ENCODE measurements around the gene NLRC5.

Gene NLRC5

GRCh38 chr16:57082664-57083063, 93.3 kb downstream of the NLRC5 start:
- Histone ChIP-seq H3K9me3 (ENCODE audit: control insufficient read depth, low read length) (no peaks in the 10 kb centered on the region), H3K36me3 (ENCODE audit: control insufficient read depth, insufficient read depth, low read length) (no peaks in the 10 kb centered on the region)
- TF ChIP-seq CTCF (IDR thresholded peaks at IDR 0.05) = no peak

GRCh38 chr16:57083485-57084126, 94.2 kb downstream of the NLRC5 start:
- no peak overlapping the region for H3K4me2 ChIP-seq (ENCODE audit: low read length)
- H3K9me3 ChIP-seq (ENCODE audit: control insufficient read depth, low read length) = no peaks in the 10 kb centered on the region
- TF ChIP-seq CTCF (IDR thresholded peaks at IDR 0.05) = no peak
- no peaks in the 10 kb centered on the region for H3K4me1 ChIP-seq
- no peaks in the 10 kb centered on the region for H3K27me3 ChIP-seq (ENCODE audit: control insufficient read depth, insufficient read depth, low read length)
- H3K9ac ChIP-seq = no peak overlapping the region
- H2AFZ ChIP-seq = no peak overlapping the region
- H3K27ac ChIP-seq = no peak overlapping the region
- no peaks in the 10 kb centered on the region for H3K79me2 ChIP-seq
- no peak overlapping the region for H3K4me3 ChIP-seq (ENCODE audit: low read depth, low read length)
- H3K36me3 ChIP-seq (ENCODE audit: control insufficient read depth, insufficient read depth, low read length) = no peaks in the 10 kb centered on the region

More at GRCh38 chr16:57082664-57083063, 93.3 kb downstream of the NLRC5 start:
- Histone ChIP-seq H3K9ac (no peak overlapping the region), H2AFZ (no peak overlapping the region), H3K4me1 (no peaks in the 10 kb centered on the region), H3K27ac (no peak overlapping the region), H3K4me2 (ENCODE audit: low read length) (no peak overlapping the region), H3K79me2 (no peaks in the 10 kb centered on the region), H3K27me3 (ENCODE audit: control insufficient read depth, insufficient read depth, low read length) (no peaks in the 10 kb centered on the region), H3K4me3 (ENCODE audit: low read depth, low read length) (no peak overlapping the region)

GRCh38 chr16:57084257-57084770, 95.0 kb downstream of the NLRC5 start:
- no peak overlapping the region for H3K27ac ChIP-seq
- TF ChIP-seq CTCF (IDR thresholded peaks at IDR 0.05) = peak; percentile 99

GRCh38 chr16:57084996-57085395, 95.6 kb downstream of the NLRC5 start:
- H3K27me3 ChIP-seq (ENCODE audit: control insufficient read depth, insufficient read depth, low read length) = no peaks in the 10 kb centered on the region
- H2AFZ ChIP-seq = no peak overlapping the region
- H3K9ac ChIP-seq = no peak overlapping the region
- no peak for TF ChIP-seq CTCF (IDR thresholded peaks at IDR 0.05)
- H3K9me3 ChIP-seq (ENCODE audit: control insufficient read depth, low read length) = no peaks in the 10 kb centered on the region
- no peak overlapping the region for H3K27ac ChIP-seq
- H3K4me2 ChIP-seq (ENCODE audit: low read length) = no peak overlapping the region
- no peak overlapping the region for H3K4me3 ChIP-seq (ENCODE audit: low read depth, low read length)
- H3K79me2 ChIP-seq = no peaks in the 10 kb centered on the region
- no peaks in the 10 kb centered on the region for H3K36me3 ChIP-seq (ENCODE audit: control insufficient read depth, insufficient read depth, low read length)
- H3K4me1 ChIP-seq = no peaks in the 10 kb centered on the region

More at GRCh38 chr16:57084257-57084770, 95.0 kb downstream of the NLRC5 start:
- Histone ChIP-seq H3K27me3 (ENCODE audit: control insufficient read depth, insufficient read depth, low read length) (no peaks in the 10 kb centered on the region), H3K79me2 (no peaks in the 10 kb centered on the region), H2AFZ (peak overlapping the region; percentile 21), H3K36me3 (ENCODE audit: control insufficient read depth, insufficient read depth, low read length) (no peaks in the 10 kb centered on the region), H3K4me3 (ENCODE audit: low read depth, low read length) (no peak overlapping the region), H3K4me2 (ENCODE audit: low read length) (no peak overlapping the region), H3K9me3 (ENCODE audit: control insufficient read depth, low read length) (no peaks in the 10 kb centered on the region), H3K9ac (no peak overlapping the region), H3K4me1 (no peaks in the 10 kb centered on the region)

GRCh38 chr16:57087003-57087402, 97.6 kb downstream of the NLRC5 start:
- Histone ChIP-seq H3K27me3 (ENCODE audit: control insufficient read depth, insufficient read depth, low read length) (no peaks in the 10 kb centered on the region), H3K9ac (no peak overlapping the region), H3K36me3 (ENCODE audit: control insufficient read depth, insufficient read depth, low read length) (no peaks in the 10 kb centered on the region), H3K4me3 (ENCODE audit: low read depth, low read length) (no peak overlapping the region), H3K9me3 (ENCODE audit: control insufficient read depth, low read length) (no peaks in the 10 kb centered on the region), H3K4me2 (ENCODE audit: low read length) (no peak overlapping the region), H3K4me1 (no peaks in the 10 kb centered on the region), H2AFZ (no peak overlapping the region), H3K27ac (no peak overlapping the region), H3K79me2 (no peaks in the 10 kb centered on the region)
- no peak for TF ChIP-seq CTCF (IDR thresholded peaks at IDR 0.05)
